GM12878 (cell line): ENCODE measurements around the gene BCKDHA.

Experiments used
- ESRRA ChIP-seq: IDR thresholded peaks from 2 replicates; pipeline ENCODE4 v1.6.1; 2012; ENCODE audit warnings: mild to moderate bottlenecking, low read length, improper control_type of control experiment
- IRF3 ChIP-seq: fragments of 450-650 bp; IDR thresholded peaks from 2 replicates; pipeline ENCODE4 v1.6.1; 2014; ENCODE audit warnings: mild to moderate bottlenecking
- PBX3 ChIP-seq: IDR thresholded peaks from 2 replicates; pipeline ENCODE4 v1.6.1; 2011; ENCODE audit warnings: mild to moderate bottlenecking, low read depth, low read length, moderate library complexity; ENCODE audit not compliant: insufficient replicate concordance
- POLR2A ChIP-seq: IDR thresholded peaks from 2 replicates; pipeline ENCODE4 v1.6.1; 2011; ENCODE audit warnings: low read depth, mild to moderate bottlenecking, low read length
- RAD21 ChIP-seq: IDR thresholded peaks from 2 replicates; pipeline ENCODE4 v1.6.1; 2011; ENCODE audit warnings: mild to moderate bottlenecking, low read depth, low read length, moderate library complexity; ENCODE audit not compliant: insufficient read depth
- RCOR1 ChIP-seq: conservative IDR thresholded peaks from 2 replicates; pipeline ENCODE4 v1.6.1; 2012; ENCODE audit warnings: low read depth, low read length, improper control_type of control experiment
- SMC3 ChIP-seq: IDR thresholded peaks from 2 replicates; pipeline ENCODE4 v1.6.1; 2011; ENCODE audit warnings: low read length, improper control_type of control experiment, borderline replicate concordance
- TF ChIP-seq, protein P1 (sequence below), 3 experiments: IDR thresholded peaks in 2 of 3; conservative IDR thresholded peaks in 1 of 3; 2 replicates each; pipeline ENCODE4 v1.5.1; 2011; ENCODE audit warnings: low read depth in 3 of 3, low read length in 3 of 3, mild to moderate bottlenecking in 3 of 3, control low read depth in 2 of 3, moderate library complexity in 2 of 3, inconsistent platforms in 1 of 3, mixed read lengths in 1 of 3; ENCODE audit not compliant: control insufficient read depth in 2 of 3, insufficient read depth in 1 of 3; ENCODE audit errors: extremely low read depth in 1 of 3
- TF ChIP-seq, protein P2 (sequence below): fragments of 450-650 bp; IDR thresholded peaks from 2 replicates; pipeline ENCODE4 v1.6.1; 2017; ENCODE audit warnings: mild to moderate bottlenecking

- TF ChIP-seq PBX3 (no peak), POLR2A (no peak; the same call in 1 of the 2 replicates), RAD21 (no peak), RCOR1 (no peak), ESRRA (no peak), SMC3 (no peak), IRF3 (no peak)
- TF ChIP-seq, protein P1, sequence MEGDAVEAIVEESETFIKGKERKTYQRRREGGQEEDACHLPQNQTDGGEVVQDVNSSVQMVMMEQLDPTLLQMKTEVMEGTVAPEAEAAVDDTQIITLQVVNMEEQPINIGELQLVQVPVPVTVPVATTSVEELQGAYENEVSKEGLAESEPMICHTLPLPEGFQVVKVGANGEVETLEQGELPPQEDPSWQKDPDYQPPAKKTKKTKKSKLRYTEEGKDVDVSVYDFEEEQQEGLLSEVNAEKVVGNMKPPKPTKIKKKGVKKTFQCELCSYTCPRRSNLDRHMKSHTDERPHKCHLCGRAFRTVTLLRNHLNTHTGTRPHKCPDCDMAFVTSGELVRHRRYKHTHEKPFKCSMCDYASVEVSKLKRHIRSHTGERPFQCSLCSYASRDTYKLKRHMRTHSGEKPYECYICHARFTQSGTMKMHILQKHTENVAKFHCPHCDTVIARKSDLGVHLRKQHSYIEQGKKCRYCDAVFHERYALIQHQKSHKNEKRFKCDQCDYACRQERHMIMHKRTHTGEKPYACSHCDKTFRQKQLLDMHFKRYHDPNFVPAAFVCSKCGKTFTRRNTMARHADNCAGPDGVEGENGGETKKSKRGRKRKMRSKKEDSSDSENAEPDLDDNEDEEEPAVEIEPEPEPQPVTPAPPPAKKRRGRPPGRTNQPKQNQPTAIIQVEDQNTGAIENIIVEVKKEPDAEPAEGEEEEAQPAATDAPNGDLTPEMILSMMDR (IDR thresholded peaks at IDR 0.05 in 2 of 3, conservative IDR thresholded peaks at IDR 0.05 in 1 of 3; ENCODE audit: control insufficient read depth in 2 of 3, extremely low read depth in 1 of 3, insufficient read depth in 1 of 3, low read depth in 3 of 3, low read length in 3 of 3), result no peak
- TF ChIP-seq, protein P2, sequence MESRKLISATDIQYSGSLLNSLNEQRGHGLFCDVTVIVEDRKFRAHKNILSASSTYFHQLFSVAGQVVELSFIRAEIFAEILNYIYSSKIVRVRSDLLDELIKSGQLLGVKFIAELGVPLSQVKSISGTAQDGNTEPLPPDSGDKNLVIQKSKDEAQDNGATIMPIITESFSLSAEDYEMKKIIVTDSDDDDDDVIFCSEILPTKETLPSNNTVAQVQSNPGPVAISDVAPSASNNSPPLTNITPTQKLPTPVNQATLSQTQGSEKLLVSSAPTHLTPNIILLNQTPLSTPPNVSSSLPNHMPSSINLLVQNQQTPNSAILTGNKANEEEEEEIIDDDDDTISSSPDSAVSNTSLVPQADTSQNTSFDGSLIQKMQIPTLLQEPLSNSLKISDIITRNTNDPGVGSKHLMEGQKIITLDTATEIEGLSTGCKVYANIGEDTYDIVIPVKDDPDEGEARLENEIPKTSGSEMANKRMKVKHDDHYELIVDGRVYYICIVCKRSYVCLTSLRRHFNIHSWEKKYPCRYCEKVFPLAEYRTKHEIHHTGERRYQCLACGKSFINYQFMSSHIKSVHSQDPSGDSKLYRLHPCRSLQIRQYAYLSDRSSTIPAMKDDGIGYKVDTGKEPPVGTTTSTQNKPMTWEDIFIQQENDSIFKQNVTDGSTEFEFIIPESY, result no peak
Measured at GRCh38 chr19:41427647-41428480, 30.2 kb downstream of the BCKDHA start.
